Sigmoid colon (tissue), 7 donors: ENCODE data around the gene ALPG. TPM values are rescaled to one million over a fixed set of nuclear protein-coding genes. Genes with fewer than 3 reads are reported as not detected.

Experiments used
- DNase-seq: peaks from one replicate; pipeline ENCODE4 v3.0.0-alpha.2; 2019
- H3K27ac ChIP-seq, 4 donors: fragments of 200-600 bp; sonication (generic); one replicate each; pipeline ENCODE4 v1.5.1; 2016 to 2019; ENCODE audit warnings: mild to moderate bottlenecking in 1 of 4
- H3K27me3 ChIP-seq, 3 donors: fragments of 200-600 bp; sonication (generic); one replicate each; pipeline ENCODE4 v1.5.1; 2019; ENCODE audit warnings: mild to moderate bottlenecking in 1 of 3
- H3K36me3 ChIP-seq, 4 donors: fragments of 200-600 bp; sonication (generic); one replicate each; pipeline ENCODE4 v1.5.1; 2016 to 2019
- H3K4me1 ChIP-seq, 4 donors: fragments of 200-600 bp; sonication (generic); one replicate each; pipeline ENCODE4 v1.5.1; 2017 to 2019
- H3K4me3 ChIP-seq, 4 donors: fragments of 200-600 bp; sonication (generic); one replicate each; pipeline ENCODE4 v1.5.1; 2017 to 2019; ENCODE audit warnings: mild to moderate bottlenecking in 2 of 4, moderate library complexity in 1 of 4
- H3K9me3 ChIP-seq, 4 donors: fragments of 200-600 bp in 3 of 4; sonication (generic) in 3 of 4; one replicate each; pipeline versions ENCODE4 v1.5.1 to v1.6.1; 2013 to 2019
- EP300 ChIP-seq, 4 donors: sonication (generic); formaldehyde crosslinking; IDR thresholded peaks; one replicate each; pipeline ENCODE4 v1.6.1; 2017; ENCODE audit warnings: antibody characterized with exemption in 4 of 4
- POLR2A ChIP-seq, 2 donors: fragments of 450-650 bp; IDR thresholded peaks; one replicate each; pipeline ENCODE4 v1.6.1; 2016; ENCODE audit warnings: antibody characterized with exemption in 2 of 2, mild to moderate bottlenecking in 2 of 2, moderate library complexity in 2 of 2
- POLR2AphosphoS5 ChIP-seq, 4 donors: sonication (generic); formaldehyde crosslinking; IDR thresholded peaks; one replicate each; pipeline ENCODE4 v1.6.1; 2017; ENCODE audit warnings: antibody characterized with exemption in 4 of 4
- WGBS, 2 donors: extraction: QIAGEN DNeasy Blood & Tissue Kit; methylation state at CpG; one replicate each; pipeline ENCODE4 v1.1.7; 2013; 5-methylcytosine and 5-hydroxymethylcytosine counted together
- intact Hi-C: fragments of 100-400 bp; cut with DNase I; formaldehyde crosslinking; loops from one replicate; pipeline ENCODE4 v1.15.1; 2023
- polyA plus RNA-seq, 3 donors: library from polyadenylated mRNA; stranded (reverse); fragments of 200-250 nt; gene quantifications; one replicate each; pipeline ENCODE4 v1.2.3, GENCODE V29; 2013
- total RNA-seq, 4 donors: library from RNA; depleted of rRNA; stranded (reverse); fragments of >200 nt; gene quantifications; one replicate each; pipeline ENCODE4 v1.1.0, GENCODE V29; 2016
- TF ChIP-seq, protein P1 (sequence below), 4 experiments: fragments of 450-650 bp in 3 of 4; fragments of 200-600 bp in 1 of 4; IDR thresholded peaks; one replicate each; pipeline ENCODE4 v1.5.1; 2016 to 2019; ENCODE audit warnings: antibody characterized with exemption in 4 of 4, mild to moderate bottlenecking in 3 of 4, moderate library complexity in 2 of 4
- donor health status: healthy with polysubstance abuse.
- donor health status: Bipolar disorder and iron deficiency.
- donor health status: healthy.

Gene ALPG
- total and polyA plus RNA-seq, 7 donors: 0.10 TPM; not detected in 6

DNA sequence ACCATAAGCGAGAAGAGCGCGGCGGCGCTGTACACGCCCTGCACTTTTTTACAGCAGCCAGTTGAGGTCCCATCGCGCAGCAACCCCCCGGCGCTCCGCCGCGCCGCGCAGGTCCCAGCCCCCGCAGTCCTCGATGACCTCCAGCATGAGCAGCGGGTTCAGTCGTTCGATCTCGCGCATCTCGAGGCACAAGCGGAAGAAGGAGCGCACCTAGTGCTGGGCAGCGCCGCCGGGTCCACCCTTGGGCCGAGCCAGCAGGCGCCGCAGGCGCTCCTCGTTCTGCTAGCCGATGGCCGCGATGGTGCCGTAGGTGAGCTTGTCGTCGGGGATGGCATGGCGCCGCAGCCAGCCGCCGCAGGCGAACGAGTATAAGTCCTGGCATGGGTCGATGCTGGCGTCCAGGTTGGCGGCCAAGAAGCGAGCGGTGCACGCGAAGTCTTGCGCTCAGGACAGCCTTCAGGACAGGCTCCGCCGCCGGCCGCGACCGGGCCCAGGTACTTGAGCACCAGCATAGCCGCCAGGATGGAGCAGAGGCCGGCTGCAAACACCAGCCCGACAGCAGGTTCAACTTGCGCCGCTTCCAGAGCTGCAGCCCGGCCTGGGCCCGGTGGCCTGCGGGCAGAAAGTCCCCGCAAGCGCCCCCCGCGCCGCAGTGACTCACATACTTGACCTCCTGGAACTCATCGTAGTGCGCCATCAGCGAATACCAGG is 19.7 kb upstream of the ALPG start:
- 22 to 33% methylated on average over 75 of the region's 75 CpGs for WGBS, 2 donors
- peaks cover 0 to 25% (median 17%) of the 10 kb centered on the region in 4 donors for H3K4me1 ChIP-seq
- H3K9me3 ChIP-seq: no peaks in the 10 kb centered on the region
- H3K27me3 ChIP-seq: peaks cover 21 to 95% (median 50%) of the 10 kb centered on the region in 3 donors
- intact Hi-C loops: no loop called here
- DNase-seq: no peak
- H3K4me3 ChIP-seq: no peak overlapping the region
- no peak for TF ChIP-seq POLR2A (IDR thresholded peaks at IDR 0.05)
- TF ChIP-seq, protein P1, sequence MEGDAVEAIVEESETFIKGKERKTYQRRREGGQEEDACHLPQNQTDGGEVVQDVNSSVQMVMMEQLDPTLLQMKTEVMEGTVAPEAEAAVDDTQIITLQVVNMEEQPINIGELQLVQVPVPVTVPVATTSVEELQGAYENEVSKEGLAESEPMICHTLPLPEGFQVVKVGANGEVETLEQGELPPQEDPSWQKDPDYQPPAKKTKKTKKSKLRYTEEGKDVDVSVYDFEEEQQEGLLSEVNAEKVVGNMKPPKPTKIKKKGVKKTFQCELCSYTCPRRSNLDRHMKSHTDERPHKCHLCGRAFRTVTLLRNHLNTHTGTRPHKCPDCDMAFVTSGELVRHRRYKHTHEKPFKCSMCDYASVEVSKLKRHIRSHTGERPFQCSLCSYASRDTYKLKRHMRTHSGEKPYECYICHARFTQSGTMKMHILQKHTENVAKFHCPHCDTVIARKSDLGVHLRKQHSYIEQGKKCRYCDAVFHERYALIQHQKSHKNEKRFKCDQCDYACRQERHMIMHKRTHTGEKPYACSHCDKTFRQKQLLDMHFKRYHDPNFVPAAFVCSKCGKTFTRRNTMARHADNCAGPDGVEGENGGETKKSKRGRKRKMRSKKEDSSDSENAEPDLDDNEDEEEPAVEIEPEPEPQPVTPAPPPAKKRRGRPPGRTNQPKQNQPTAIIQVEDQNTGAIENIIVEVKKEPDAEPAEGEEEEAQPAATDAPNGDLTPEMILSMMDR (IDR thresholded peaks at IDR 0.05): no peak
- TF ChIP-seq POLR2AphosphoS5 (IDR thresholded peaks at IDR 0.05): no peak
- TF ChIP-seq EP300 (IDR thresholded peaks at IDR 0.05): no peak
- no peaks in the 10 kb centered on the region for H3K36me3 ChIP-seq
- no peak overlapping the region for H3K27ac ChIP-seq

DNA sequence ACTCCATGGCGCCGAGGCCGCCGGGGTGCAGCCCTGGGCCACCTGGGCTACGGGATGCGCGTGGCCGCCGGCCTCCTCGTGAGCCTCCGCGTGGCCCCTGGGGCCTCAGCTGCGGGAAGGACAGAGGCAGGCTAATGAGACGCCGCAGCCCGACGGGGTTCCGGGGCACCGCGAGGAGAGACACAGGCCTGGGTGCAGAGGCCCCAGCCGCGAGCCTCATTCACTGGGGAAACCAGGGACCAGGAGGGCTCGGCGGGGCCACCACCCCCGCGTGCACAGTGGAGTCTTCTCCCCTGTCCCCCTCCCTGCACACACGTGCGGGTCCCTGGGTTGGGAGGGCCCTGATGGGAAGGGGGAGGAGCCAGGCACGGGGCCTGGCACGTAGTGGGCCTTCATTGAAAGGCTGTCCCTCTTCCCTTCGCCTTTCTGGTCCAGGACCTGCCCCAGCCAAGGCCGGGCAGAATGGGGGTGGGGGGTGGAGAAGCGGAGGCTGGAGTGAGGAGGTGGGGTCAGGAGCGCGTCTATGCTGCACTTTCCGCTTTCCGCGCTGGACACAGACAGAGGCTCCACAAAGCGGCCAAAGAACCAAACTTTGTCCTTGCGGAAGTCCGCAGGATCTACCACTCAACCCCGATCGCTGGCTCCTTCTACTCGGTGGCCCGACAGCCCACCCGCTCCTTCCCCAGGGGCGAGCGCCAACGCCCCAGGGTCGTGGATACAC is 19.0 kb upstream of the ALPG start:
- no peaks in the 10 kb centered on the region for H3K36me3 ChIP-seq
- no peak overlapping the region for H3K27ac ChIP-seq
- intact Hi-C loops: no loop called here
- H3K27me3 ChIP-seq: peaks cover 21 to 92% (median 43%) of the 10 kb centered on the region in 3 donors
- H3K9me3 ChIP-seq: no peaks in the 10 kb centered on the region
- 20 to 41% methylated on average over 50 of the region's 50 CpGs for WGBS, 2 donors
- H3K4me1 ChIP-seq: peaks cover 0 to 25% (median 17%) of the 10 kb centered on the region in 4 donors
- DNase-seq: no peak
- H3K4me3 ChIP-seq: no peak overlapping the region
- TF ChIP-seq POLR2A (IDR thresholded peaks at IDR 0.05): no peak

DNA sequence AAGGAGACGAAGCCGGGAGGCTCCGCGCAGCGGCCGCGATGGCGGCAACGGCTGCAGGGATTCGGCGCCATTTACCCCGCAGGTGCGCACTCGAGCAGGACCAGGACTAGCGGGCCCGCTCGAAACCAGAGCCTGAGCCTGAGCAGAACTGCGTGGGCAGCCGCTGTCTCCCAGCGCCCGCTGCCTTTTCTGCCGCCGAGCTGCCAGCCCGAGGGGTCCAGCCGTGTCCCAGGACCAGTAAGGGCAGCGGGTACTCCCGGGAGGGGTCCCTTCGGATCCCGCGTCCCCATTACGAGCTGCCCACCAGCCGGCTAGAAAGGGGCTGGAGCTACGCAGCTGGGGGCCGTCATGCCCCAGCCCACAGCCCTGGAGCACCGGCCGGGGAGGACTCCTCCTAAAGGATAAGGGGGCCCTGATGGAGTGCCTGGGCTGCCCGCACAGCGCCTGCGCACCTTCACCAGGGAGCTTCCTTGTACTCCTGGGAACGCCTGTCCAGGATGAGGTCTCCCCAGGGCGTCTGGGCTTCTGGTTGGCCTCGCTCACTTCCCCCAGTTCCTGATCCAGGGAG is 18.2 kb upstream of the ALPG start:
- TF ChIP-seq POLR2AphosphoS5 (IDR thresholded peaks at IDR 0.05) (no peak), EP300 (IDR thresholded peaks at IDR 0.05) (no peak), POLR2A (IDR thresholded peaks at IDR 0.05) (no peak)
- TF ChIP-seq, protein P1 (IDR thresholded peaks at IDR 0.05): no peak
- WGBS, 2 donors: 22 to 47% methylated on average over 42 of the region's 42 CpGs
- DNase-seq: no peak
- Histone ChIP-seq H3K4me3 (no peak overlapping the region), H3K36me3 (no peaks in the 10 kb centered on the region), H3K4me1 (peaks cover 0 to 25% (median 17%) of the 10 kb centered on the region in 4 donors), H3K27ac (no peak overlapping the region), H3K27me3 (peaks cover 21 to 84% (median 35%) of the 10 kb centered on the region in 3 donors), H3K9me3 (no peaks in the 10 kb centered on the region)
- intact Hi-C loops: no loop called here

DNA sequence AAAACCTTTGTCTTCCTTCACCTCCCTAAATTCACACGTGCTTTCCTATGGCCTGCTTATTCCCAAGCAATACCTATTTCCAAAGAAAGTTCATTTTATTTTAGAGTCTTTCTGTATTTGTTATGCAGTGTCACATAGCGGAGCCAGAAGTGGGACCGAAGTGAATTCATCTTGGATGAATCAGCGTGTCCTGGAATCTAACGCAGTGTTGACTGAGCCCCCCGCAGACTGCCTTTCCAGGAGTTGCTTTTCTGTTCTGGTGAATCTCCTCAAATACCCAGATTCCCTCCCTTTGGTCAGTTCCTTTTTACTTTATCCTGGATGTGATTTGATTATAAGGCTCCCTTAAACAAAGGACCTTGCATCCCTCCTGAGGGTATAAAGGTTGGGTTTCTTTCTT is 17.3 kb upstream of the ALPG start:
- DNase-seq: no peak
- TF ChIP-seq, protein P1 (IDR thresholded peaks at IDR 0.05): no peak
- TF ChIP-seq POLR2AphosphoS5 (IDR thresholded peaks at IDR 0.05) (no peak), EP300 (IDR thresholded peaks at IDR 0.05) (no peak), POLR2A (IDR thresholded peaks at IDR 0.05) (no peak)
- intact Hi-C loops: no loop called here
- Histone ChIP-seq H3K36me3 (no peaks in the 10 kb centered on the region), H3K27ac (no peak overlapping the region), H3K9me3 (no peaks in the 10 kb centered on the region), H3K4me1 (peaks cover 0 to 25% (median 17%) of the 10 kb centered on the region in 4 donors), H3K27me3 (peaks cover 21 to 75% (median 34%) of the 10 kb centered on the region in 3 donors), H3K4me3 (no peak overlapping the region)
- WGBS, 2 donors: 60 to 76% methylated on average over 6 of the region's 6 CpGs

DNA sequence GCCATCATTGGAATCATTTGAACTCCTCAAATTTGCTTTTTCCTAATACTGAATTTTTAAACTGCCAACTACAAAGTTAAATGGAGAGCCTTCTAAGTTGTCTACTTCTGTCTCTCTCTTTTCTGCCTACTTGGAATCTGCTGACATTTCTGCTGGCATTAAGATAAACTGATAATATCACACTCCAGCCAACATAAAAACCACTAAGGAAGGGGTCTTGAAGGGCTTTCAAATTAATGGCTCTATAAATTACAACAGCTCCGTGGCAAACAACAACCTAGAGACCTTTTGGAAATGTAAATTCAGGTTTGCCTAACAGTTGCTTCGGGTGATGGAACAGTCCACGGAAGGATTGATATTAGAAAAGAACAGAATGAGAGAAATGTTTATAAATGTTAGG is 16.0 kb upstream of the ALPG start:
- H3K36me3 ChIP-seq: no peaks in the 10 kb centered on the region
- no peak overlapping the region for H3K4me3 ChIP-seq
- TF ChIP-seq EP300 (IDR thresholded peaks at IDR 0.05): no peak
- no peak for TF ChIP-seq POLR2A (IDR thresholded peaks at IDR 0.05)
- no peak for TF ChIP-seq POLR2AphosphoS5 (IDR thresholded peaks at IDR 0.05)
- TF ChIP-seq, protein P1 (IDR thresholded peaks at IDR 0.05): no peak
- no peaks in the 10 kb centered on the region for H3K9me3 ChIP-seq
- peaks cover 21 to 64% (median 34%) of the 10 kb centered on the region in 3 donors for H3K27me3 ChIP-seq
- intact Hi-C loops: no loop called here
- H3K27ac ChIP-seq: no peak overlapping the region
- WGBS, 2 donors: 26 to 46% methylated on average over 3 of the region's 3 CpGs
- DNase-seq: no peak
- peaks cover 0 to 25% (median 17%) of the 10 kb centered on the region in 4 donors for H3K4me1 ChIP-seq
